CD4-positive, alpha-beta T cell (primary cell): ENCODE measurements around the gene CABP1. TPM values are rescaled to one million over a fixed set of nuclear protein-coding genes. Genes with fewer than 3 reads are reported as not detected.

Experiments
- ATAC-seq: fragments of 200-7000 bp; cut with Tn5 transposase; one replicate; pipeline ENCODE4 v1.10.0; 2022; ENCODE audit warnings: mild to moderate bottlenecking; ENCODE audit not compliant: poor library complexity
- CTCF ChIA-PET: fragments of 350-600 bp; sonication (Branson Sonifier 250); formaldehyde crosslinking; loops from one replicate; lab custom pipeline; 2021; ENCODE audit warnings: antibody characterized with exemption, inconsistent platforms; lab: Charles Lee
- POLR2A ChIA-PET: fragments of 350-600 bp; sonication (Branson Sonifier 250); formaldehyde crosslinking; loops from one replicate; lab custom pipeline; 2021; ENCODE audit warnings: antibody characterized with exemption, inconsistent platforms; lab: Charles Lee
- DNase-seq, 14 experiments: peaks; one replicate each; pipeline ENCODE4 v3.0.0-alpha.2; 2013 to 2020; ENCODE audit warnings: mixed read lengths in 2 of 14
- H3K27ac ChIP-seq, 2 donors: one replicate each; pipeline versions ENCODE4 v1.5.1 to v1.7.0; 2013; ENCODE audit warnings: low read length in 2 of 2, low read depth in 1 of 2, mild to moderate bottlenecking in 1 of 2
- H3K27me3 ChIP-seq, 2 experiments: 1 replicate in 1 of 2; 2 replicates in 1 of 2; pipeline versions ENCODE4 v1.6.1 to v1.7.0; 2013; ENCODE audit warnings: low read length in 2 of 2, control low read depth in 1 of 2, mild to moderate bottlenecking in 1 of 2, moderate library complexity in 1 of 2; ENCODE audit not compliant: insufficient read depth in 2 of 2, control insufficient read depth in 1 of 2
- H3K36me3 ChIP-seq: one replicate; pipeline ENCODE4 v1.6.1; 2013; ENCODE audit warnings: low read length, control low read depth; ENCODE audit not compliant: insufficient read depth
- H3K4me1 ChIP-seq: one replicate; pipeline ENCODE4 v1.6.1; 2013; ENCODE audit warnings: low read length, control low read depth; ENCODE audit not compliant: insufficient read depth
- H3K4me3 ChIP-seq: one replicate; pipeline ENCODE4 v1.5.1; 2013; ENCODE audit warnings: mild to moderate bottlenecking, low read length, moderate library complexity
- H3K9me3 ChIP-seq, 2 experiments: 1 replicate in 1 of 2; 2 replicates in 1 of 2; pipeline versions ENCODE4 v1.6.1 to v1.7.0; 2013; ENCODE audit warnings: low read length in 2 of 2, mild to moderate bottlenecking in 2 of 2, control low read depth in 1 of 2, moderate library complexity in 1 of 2; ENCODE audit not compliant: control insufficient read depth in 1 of 2, insufficient read depth in 1 of 2
- H3K27ac Mint-ChIP-seq: one replicate; pipeline ENCODE4 v1.8.0; 2020; ENCODE audit warnings: mixed read lengths
- H3K27me3 Mint-ChIP-seq: one replicate; pipeline ENCODE4 v1.8.0; 2021; ENCODE audit warnings: mixed read lengths
- H3K36me3 Mint-ChIP-seq: one replicate; pipeline ENCODE4 v1.8.0; 2021; ENCODE audit warnings: low read depth, mixed read lengths
- H3K4me1 Mint-ChIP-seq: one replicate; pipeline ENCODE4 v1.8.0; 2021; ENCODE audit warnings: low read depth, mixed read lengths
- H3K4me3 Mint-ChIP-seq: one replicate; pipeline ENCODE4 v1.8.0; 2020; ENCODE audit warnings: mild to moderate bottlenecking, mixed read lengths
- H3K9me3 Mint-ChIP-seq: one replicate; pipeline ENCODE4 v1.8.0; 2020; ENCODE audit warnings: mixed read lengths
- intact Hi-C, 2 experiments: fragments of 100-400 bp; cut with DNase I in 1 of 2; cut with micrococcal nuclease in 1 of 2; formaldehyde crosslinking; loops; one replicate each; pipeline versions ENCODE4 v1.15.1 to v1.9.0; 2023 to 2025; cut with DNase I, micrococcal nuclease
- total RNA-seq, 174 experiments: library from RNA in 2 of 174; stranded (reverse) in 2 of 174; gene quantifications; one replicate each; pipeline ENCODE4 v1.2.3 and lab custom pipeline; 2021 to 2026
- TF ChIP-seq, protein P1 (sequence below): fragments of 200-600 bp; IDR thresholded peaks from one replicate; pipeline ENCODE4 v1.8.0; 2022; ENCODE audit warnings: antibody characterized with exemption, mild to moderate bottlenecking

CABP1 gene
- total RNA-seq, 2 experiments from 2014 or later: 0.11 TPM; not detected in 1

GRCh38 chr12:120690978-120691377 lies 50.6 kb downstream of the CABP1 start:
- H3K4me1 Mint-ChIP-seq: peaks cover 82% of the 10 kb centered on the region
- Histone ChIP-seq H3K36me3 (peaks cover 32% of the 10 kb centered on the region), H3K4me3 (no peak overlapping the region), H3K27me3 (no peaks in the 10 kb centered on the region), H3K27ac (no peak overlapping the region), H3K9me3 (no peaks in the 10 kb centered on the region), H3K4me1 (peaks cover 31% of the 10 kb centered on the region)
- H3K9me3 Mint-ChIP-seq: no peaks in the 10 kb centered on the region
- intact Hi-C loops: no loop called here
- no peak overlapping the region for H3K4me3 Mint-ChIP-seq
- POLR2A ChIA-PET: no interaction called here
- no peak for ATAC-seq
- peaks cover 44% of the 10 kb centered on the region for H3K36me3 Mint-ChIP-seq
- CTCF ChIA-PET: no interaction called here
- TF ChIP-seq, protein P1, sequence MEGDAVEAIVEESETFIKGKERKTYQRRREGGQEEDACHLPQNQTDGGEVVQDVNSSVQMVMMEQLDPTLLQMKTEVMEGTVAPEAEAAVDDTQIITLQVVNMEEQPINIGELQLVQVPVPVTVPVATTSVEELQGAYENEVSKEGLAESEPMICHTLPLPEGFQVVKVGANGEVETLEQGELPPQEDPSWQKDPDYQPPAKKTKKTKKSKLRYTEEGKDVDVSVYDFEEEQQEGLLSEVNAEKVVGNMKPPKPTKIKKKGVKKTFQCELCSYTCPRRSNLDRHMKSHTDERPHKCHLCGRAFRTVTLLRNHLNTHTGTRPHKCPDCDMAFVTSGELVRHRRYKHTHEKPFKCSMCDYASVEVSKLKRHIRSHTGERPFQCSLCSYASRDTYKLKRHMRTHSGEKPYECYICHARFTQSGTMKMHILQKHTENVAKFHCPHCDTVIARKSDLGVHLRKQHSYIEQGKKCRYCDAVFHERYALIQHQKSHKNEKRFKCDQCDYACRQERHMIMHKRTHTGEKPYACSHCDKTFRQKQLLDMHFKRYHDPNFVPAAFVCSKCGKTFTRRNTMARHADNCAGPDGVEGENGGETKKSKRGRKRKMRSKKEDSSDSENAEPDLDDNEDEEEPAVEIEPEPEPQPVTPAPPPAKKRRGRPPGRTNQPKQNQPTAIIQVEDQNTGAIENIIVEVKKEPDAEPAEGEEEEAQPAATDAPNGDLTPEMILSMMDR: no peak
- H3K27me3 Mint-ChIP-seq: no peaks in the 10 kb centered on the region
- no peak for DNase-seq
- no peak overlapping the region for H3K27ac Mint-ChIP-seq

DNA sequence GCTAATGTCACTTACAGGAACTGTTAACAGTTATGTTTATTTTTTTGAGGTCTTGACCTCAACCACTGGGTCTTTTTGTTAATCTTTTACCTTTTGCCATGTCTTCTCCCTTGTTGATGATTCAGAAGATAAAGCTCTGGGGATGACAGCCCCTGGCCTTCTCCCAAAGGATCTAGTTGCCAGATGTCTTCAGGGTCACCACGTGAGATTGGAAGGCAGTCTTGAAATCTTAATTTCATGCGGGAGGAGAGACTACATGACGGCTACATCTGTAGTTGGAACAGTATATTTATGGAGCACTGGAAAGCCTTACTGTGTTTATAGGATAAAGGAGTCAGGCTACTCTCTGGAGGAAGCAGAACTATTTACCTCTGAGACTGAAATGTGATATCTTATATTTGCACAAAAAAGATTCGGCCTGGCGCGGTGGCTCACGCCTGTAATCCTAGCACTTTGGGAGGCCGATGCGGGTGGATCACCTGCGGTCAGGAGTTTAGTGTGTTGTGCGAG lies 52.2 kb downstream of the CABP1 start:
- Histone ChIP-seq H3K9me3 (no peaks in the 10 kb centered on the region), H3K4me1 (peaks cover 27% of the 10 kb centered on the region), H3K4me3 (no peak overlapping the region), H3K36me3 (peaks cover 48% of the 10 kb centered on the region), H3K27me3 (no peaks in the 10 kb centered on the region), H3K27ac (no peak overlapping the region)
- ChIA-PET POLR2A (interaction anchor here (1.2 kb wide), 1 partner anchor 18 kb away, joined by 4 read pairs; the partner anchor contains the start of gene UNC119B), CTCF (no interaction called here)
- Mint-ChIP-seq H3K36me3 (peaks cover 52% of the 10 kb centered on the region), H3K27me3 (no peaks in the 10 kb centered on the region), H3K9me3 (no peaks in the 10 kb centered on the region), H3K27ac (peak overlapping the region; percentile 29), H3K4me1 (peaks cover 73% of the 10 kb centered on the region), H3K4me3 (no peak overlapping the region)
- ATAC-seq (no peak), DNase-seq (no peak)
- TF ChIP-seq, protein P1: no peak
- intact Hi-C loops: no loop called here

- H3K36me3 ChIP-seq: peaks cover 61% of the 10 kb centered on the region
- CTCF ChIA-PET: no interaction called here
- no peak overlapping the region for H3K27ac Mint-ChIP-seq
Measured at GRCh38 chr12:120693848-120694247, 53.4 kb downstream of the CABP1 start.

More at GRCh38 chr12:120693848-120694247, 53.4 kb downstream of the CABP1 start:
- no peak overlapping the region for H3K4me3 ChIP-seq
- no peak overlapping the region for H3K27ac ChIP-seq
- TF ChIP-seq, protein P1: no peak
- no peaks in the 10 kb centered on the region for H3K27me3 ChIP-seq
- ATAC-seq: no peak
- no peak for DNase-seq
- POLR2A ChIA-PET: interaction anchor here (0.5 kb wide), 1 partner anchor 109 kb away, joined by 4 read pairs; no protein-coding TSS in a partner anchor
- no peak overlapping the region for H3K4me3 Mint-ChIP-seq
- intact Hi-C loops: no loop called here
- no peaks in the 10 kb centered on the region for H3K9me3 Mint-ChIP-seq
- no peaks in the 10 kb centered on the region for H3K27me3 Mint-ChIP-seq
- peaks cover 60% of the 10 kb centered on the region for H3K4me1 Mint-ChIP-seq
- H3K9me3 ChIP-seq: no peaks in the 10 kb centered on the region
- peaks cover 65% of the 10 kb centered on the region for H3K36me3 Mint-ChIP-seq
- peaks cover 14% of the 10 kb centered on the region for H3K4me1 ChIP-seq
